HCT116 (cell line): ENCODE measurements around the gene RREB1. TPM values are rescaled to one million over a fixed set of nuclear protein-coding genes. Genes with fewer than 3 reads are reported as not detected.

Experiments
- ATAC-seq: fragments of 200-7000 bp; cut with Tn5 transposase; 2 replicates; pipeline ENCODE4 v1.9.1; 2020; ENCODE audit warnings: mild to moderate bottlenecking, moderate library complexity
- BruUV-seq: library from RNA; stranded (reverse); fragments of 400-500 nt; replicated peaks from 2 replicates; lab custom pipeline; 2021; lab: Mats Ljungman, UMichigan
- CTCF ChIA-PET: fragments of 300-600 bp; sonication (Branson Sonifier 250); formaldehyde crosslinking; loops from one replicate; lab custom pipeline; 2021; ENCODE audit warnings: antibody characterized with exemption; lab: Charles Lee
- POLR2A ChIA-PET: fragments of 300-600, 350-600 bp; sonication (Branson Sonifier 250); formaldehyde crosslinking; loops from one replicate; lab custom pipeline; 2021; ENCODE audit warnings: antibody characterized with exemption; lab: Charles Lee
- RAD21 ChIA-PET, 2 experiments: fragments of 300-600 bp; sonication (Branson Sonifier 250); formaldehyde crosslinking; loops; one replicate each; lab custom pipeline; 2023; ENCODE audit warnings: low total read pairs in 2 of 2; ENCODE audit not compliant: uncharacterized antibody in 2 of 2, unreplicated experiment in 2 of 2, low non-redundant PET in 1 of 2; lab: Charles Lee
- DNase-seq: peaks from one replicate; pipeline ENCODE4 v3.0.0-alpha.2; 2010; ENCODE audit warnings: low read depth, low spot score
- H2AFZ ChIP-seq: fragments of 200-600 bp; shearing (Covaris generic), sonication (generic); 2 replicates; pipeline ENCODE4 v1.6.1; 2017; ENCODE audit warnings: low read depth, mixed run types, mixed read lengths, antibody characterized with exemption, low read length; ENCODE audit not compliant: poor library complexity, severe bottlenecking
- H3K27ac ChIP-seq: 2 replicates; pipeline ENCODE4 v1.5.1; 2012; ENCODE audit warnings: low read depth, low read length
- H3K27me3 ChIP-seq: fragments of 200-600 bp; sonication (generic); 2 replicates; pipeline ENCODE4 v1.6.1; 2016; ENCODE audit warnings: mixed run types, low read length, mixed read lengths; ENCODE audit not compliant: insufficient read depth
- H3K36me3 ChIP-seq, 2 experiments: fragments of 200-500 bp in 1 of 2; fragments of 200-600 bp in 1 of 2; sonication (Bioruptor generic) in 1 of 2; sonication (generic) in 1 of 2; 2 replicates each; pipeline versions ENCODE4 v1.5.1 to v1.6.1; 2014 to 2016; ENCODE audit warnings: low read length in 2 of 2, inconsistent platforms in 1 of 2, mixed read lengths in 1 of 2, mixed run types in 1 of 2; ENCODE audit not compliant: insufficient read depth in 2 of 2, control insufficient read depth in 1 of 2
- H3K4me1 ChIP-seq, 2 experiments: fragments of 200-600 bp in 1 of 2; sonication (generic) in 1 of 2; 2 replicates each; pipeline versions ENCODE4 v1.5.1 to v1.6.1; 2012 to 2017; ENCODE audit warnings: low read length in 2 of 2, inconsistent platforms in 1 of 2, mild to moderate bottlenecking in 1 of 2, mixed read lengths in 1 of 2, mixed run types in 1 of 2, moderate library complexity in 1 of 2; ENCODE audit not compliant: insufficient read depth in 2 of 2, control insufficient read depth in 1 of 2
- H3K4me2 ChIP-seq: fragments of 200-600 bp; sonication (generic); 2 replicates; pipeline ENCODE4 v1.6.1; 2017; ENCODE audit warnings: mixed run types, low read length, mixed read lengths
- H3K4me3 ChIP-seq, 2 experiments: fragments of 200-600 bp in 1 of 2; sonication (generic) in 1 of 2; replicated peaks in 1 of 2; 2 replicates each; pipeline ENCODE4 v1.5.1; 2011 to 2016; ENCODE audit warnings: low read length in 2 of 2, control low read depth in 1 of 2, low read depth in 1 of 2, mild to moderate bottlenecking in 1 of 2, mixed read lengths in 1 of 2, mixed run types in 1 of 2
- H3K79me2 ChIP-seq: fragments of 200-600 bp; sonication (generic); 2 replicates; pipeline ENCODE4 v1.6.1; 2017; ENCODE audit warnings: mild to moderate bottlenecking, mixed run types, low read length, moderate library complexity, mixed read lengths; ENCODE audit not compliant: insufficient read depth
- H3K9ac ChIP-seq: fragments of 200-600 bp; sonication (generic); 2 replicates; pipeline ENCODE4 v1.6.1; 2016; ENCODE audit warnings: low read length, mixed read lengths
- H3K9me2 ChIP-seq: fragments of 200-600 bp; sonication (generic), shearing (Covaris generic); 2 replicates; pipeline ENCODE4 v1.6.1; 2017; ENCODE audit warnings: mixed run types, mild to moderate bottlenecking, moderate library complexity; ENCODE audit not compliant: insufficient read depth
- H3K9me3 ChIP-seq, 2 experiments: fragments of 200-500 bp in 1 of 2; fragments of 200-600 bp in 1 of 2; sonication (Bioruptor generic) in 1 of 2; sonication (generic) in 1 of 2; 2 replicates each; pipeline ENCODE4 v1.6.1; 2014 to 2017; ENCODE audit warnings: low read length in 2 of 2, mixed read lengths in 2 of 2, inconsistent platforms in 1 of 2, low read depth in 1 of 2, mild to moderate bottlenecking in 1 of 2, mixed run types in 1 of 2, moderate library complexity in 1 of 2; ENCODE audit not compliant: control insufficient read depth in 1 of 2, insufficient read depth in 1 of 2
- H4K20me1 ChIP-seq: fragments of 200-600 bp; sonication (generic), shearing (Covaris generic); 2 replicates; pipeline ENCODE4 v1.6.1; 2017; ENCODE audit warnings: mixed run types, mild to moderate bottlenecking, moderate library complexity; ENCODE audit not compliant: insufficient read depth
- ELF1 ChIP-seq: IDR thresholded peaks from 2 replicates; pipeline ENCODE4 v1.6.1; 2012; ENCODE audit warnings: low read depth, borderline replicate concordance
- EZH2 ChIP-seq: fragments of 200-600 bp; sonication (generic); IDR thresholded peaks from 2 replicates; pipeline ENCODE4 v1.6.1; 2017; ENCODE audit warnings: antibody characterized with exemption, mixed run types
- EZH2phosphoT487 ChIP-seq: fragments of 200-600 bp; IDR thresholded peaks from 2 replicates; pipeline ENCODE4 v1.6.1; 2018; ENCODE audit warnings: antibody characterized with exemption, borderline replicate concordance
- FOSL1 ChIP-seq: IDR thresholded peaks from 2 replicates; pipeline ENCODE4 v1.6.1; 2012; ENCODE audit warnings: low read depth
- POLR2AphosphoS5 ChIP-seq: IDR thresholded peaks from 2 replicates; pipeline ENCODE4 v1.6.1; 2011; ENCODE audit warnings: mild to moderate bottlenecking, low read depth, low read length, moderate library complexity
- RAD21 ChIP-seq: IDR thresholded peaks from 2 replicates; pipeline ENCODE4 v1.6.1; 2012; ENCODE audit warnings: low read depth, mild to moderate bottlenecking
- SIN3A ChIP-seq: IDR thresholded peaks from 2 replicates; pipeline ENCODE4 v1.6.1; 2012; ENCODE audit warnings: low read depth
- SP1 ChIP-seq: IDR thresholded peaks from 2 replicates; pipeline ENCODE4 v1.6.1; 2012; ENCODE audit warnings: low read depth
- SRF ChIP-seq: IDR thresholded peaks from 2 replicates; pipeline ENCODE4 v1.6.1; 2012; ENCODE audit warnings: low read depth
- YY1 ChIP-seq: IDR thresholded peaks from 2 replicates; pipeline ENCODE4 v1.6.1; 2011; ENCODE audit warnings: low read length, low read depth, moderate library complexity, mild to moderate bottlenecking; ENCODE audit not compliant: insufficient replicate concordance; ENCODE audit errors: extremely low read depth
- ZFX ChIP-seq: fragments of 450-650 bp; IDR thresholded peaks from 2 replicates; pipeline ENCODE4 v1.6.1; 2017
- ZNF274 ChIP-seq: fragments of 200-500 bp; sonication (Bioruptor generic); IDR thresholded peaks from 2 replicates; pipeline ENCODE4 v1.6.1; 2014; ENCODE audit warnings: mild to moderate bottlenecking, low read depth, low read length, inconsistent platforms
- intact Hi-C: fragments of 100-400 bp; cut with micrococcal nuclease; formaldehyde crosslinking; loops from 2 replicates; pipeline ENCODE4 v1.10.0; 2022
- total RNA-seq: library from RNA; stranded (reverse); gene quantifications from one replicate; pipeline ENCODE4 v1.2.1, GENCODE V29; 2021; ENCODE audit not compliant: unreplicated experiment
- TF ChIP-seq, protein P1 (sequence below): IDR thresholded peaks from 2 replicates; pipeline ENCODE4 v1.6.1; 2011; ENCODE audit warnings: mild to moderate bottlenecking, low read length, moderate library complexity; ENCODE audit not compliant: insufficient replicate concordance; ENCODE audit errors: extremely low read depth

Gene RREB1
- total RNA-seq, 1 experiment from 2014 or later = 47.9 TPM

- Histone ChIP-seq H3K9me2 (no peaks in the 10 kb centered on the region), H3K27ac (no peak overlapping the region), H3K27me3 (no peaks in the 10 kb centered on the region), H2AFZ (no peak overlapping the region), H3K36me3 (no peaks in the 10 kb centered on the region), H3K4me3 (no peak overlapping the region), H3K4me2 (peak overlapping the region; percentile 17), H3K79me2 (peaks cover 94% of the 10 kb centered on the region), H3K9me3 (no peaks in the 10 kb centered on the region), H4K20me1 (no peaks in the 10 kb centered on the region), H3K4me1 (peaks cover 18 to 60% of the 10 kb centered on the region in 2 experiments; a peak in 3 of 4 replicates)
- no TSS peak for BruUV-seq
- ChIA-PET POLR2A (no interaction called here), CTCF (interaction anchor here (1.0 kb wide), 2 partner anchors 97 to 449 kb away, joined by 3 to 4 read pairs; no protein-coding TSS in a partner anchor), RAD21 (no interaction called here)
- intact Hi-C loops = no loop called here
- DNase-seq (no peak), ATAC-seq (no peak)
- TF ChIP-seq SRF = 0 out of 2 replicates have a peak, but pooled peaks have one; percentile 18
- TF ChIP-seq POLR2AphosphoS5 = no peak
- no peak for TF ChIP-seq SIN3A
- no peak for TF ChIP-seq ELF1
- TF ChIP-seq, all 23 proteins: peak for 1
- no peak overlapping the region for H3K9ac ChIP-seq
Observed at GRCh38 chr6:7145885-7146828, 38.4 kb downstream of the RREB1 start.

DNA sequence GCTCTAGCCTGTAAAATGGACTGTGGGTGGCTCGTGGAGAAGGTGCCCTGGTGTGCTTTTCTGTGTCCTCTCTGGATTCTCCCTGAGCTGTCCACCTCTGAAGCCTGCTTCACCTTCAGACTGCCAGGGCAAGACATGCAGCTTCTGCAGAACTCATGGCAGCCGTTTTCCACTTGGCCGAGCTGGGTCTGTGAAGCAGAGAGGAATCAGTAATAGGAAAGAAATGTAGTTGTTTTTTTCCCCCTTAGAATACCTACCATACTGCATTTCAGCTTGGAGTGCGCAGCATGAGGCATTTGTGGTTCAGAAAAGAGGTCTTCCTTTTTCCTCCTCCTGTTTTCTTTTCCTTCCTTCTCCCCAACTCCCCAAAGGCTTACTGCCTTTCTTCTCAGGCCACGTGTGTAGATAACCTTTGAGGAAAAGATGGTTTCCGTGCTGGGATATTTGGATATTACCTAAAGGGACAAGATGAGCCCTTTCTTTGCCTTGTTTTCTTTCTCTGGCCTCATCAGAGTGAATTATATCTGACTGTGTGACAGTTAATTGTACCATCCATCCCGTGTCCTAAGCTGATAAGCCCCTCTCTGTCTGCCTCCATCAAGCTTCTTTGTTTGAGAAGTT lies 39.4 kb downstream of the RREB1 start:
- H3K27me3 ChIP-seq = no peaks in the 10 kb centered on the region
- intact Hi-C loops = no loop called here
- no TSS peak for BruUV-seq
- H4K20me1 ChIP-seq = no peaks in the 10 kb centered on the region
- ChIA-PET CTCF (no interaction called here), RAD21 (no interaction called here), POLR2A (no interaction called here)
- H3K9me3 ChIP-seq = no peaks in the 10 kb centered on the region
- H3K79me2 ChIP-seq = peaks cover 97% of the 10 kb centered on the region
- ATAC-seq (no peak), DNase-seq (no peak)
- no peak overlapping the region for H2AFZ ChIP-seq
- no peak overlapping the region for H3K4me3 ChIP-seq
- no peaks in the 10 kb centered on the region for H3K36me3 ChIP-seq
- H3K27ac ChIP-seq = no peak overlapping the region
- no peaks in the 10 kb centered on the region for H3K9me2 ChIP-seq
- H3K4me1 ChIP-seq = peaks cover 16 to 65% of the 10 kb centered on the region in 2 experiments
- no peak overlapping the region for H3K4me2 ChIP-seq
- H3K9ac ChIP-seq = no peak overlapping the region
- TF ChIP-seq ZFX (no peak), FOSL1 (no peak), SP1 (no peak), EZH2 (no peak), RAD21 (no peak), POLR2AphosphoS5 (no peak), ZNF274 (no peak), YY1 (no peak), EZH2phosphoT487 (no peak)
- TF ChIP-seq, protein P1, sequence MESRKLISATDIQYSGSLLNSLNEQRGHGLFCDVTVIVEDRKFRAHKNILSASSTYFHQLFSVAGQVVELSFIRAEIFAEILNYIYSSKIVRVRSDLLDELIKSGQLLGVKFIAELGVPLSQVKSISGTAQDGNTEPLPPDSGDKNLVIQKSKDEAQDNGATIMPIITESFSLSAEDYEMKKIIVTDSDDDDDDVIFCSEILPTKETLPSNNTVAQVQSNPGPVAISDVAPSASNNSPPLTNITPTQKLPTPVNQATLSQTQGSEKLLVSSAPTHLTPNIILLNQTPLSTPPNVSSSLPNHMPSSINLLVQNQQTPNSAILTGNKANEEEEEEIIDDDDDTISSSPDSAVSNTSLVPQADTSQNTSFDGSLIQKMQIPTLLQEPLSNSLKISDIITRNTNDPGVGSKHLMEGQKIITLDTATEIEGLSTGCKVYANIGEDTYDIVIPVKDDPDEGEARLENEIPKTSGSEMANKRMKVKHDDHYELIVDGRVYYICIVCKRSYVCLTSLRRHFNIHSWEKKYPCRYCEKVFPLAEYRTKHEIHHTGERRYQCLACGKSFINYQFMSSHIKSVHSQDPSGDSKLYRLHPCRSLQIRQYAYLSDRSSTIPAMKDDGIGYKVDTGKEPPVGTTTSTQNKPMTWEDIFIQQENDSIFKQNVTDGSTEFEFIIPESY = no peak
